NCI-H510A (cell line): ENCODE data around the gene BCL11A.
A peak's percentile ranks its signal among the peaks of the same experiment; 100 is the strongest.

ENCODE experiments used
- DNase-seq: peaks from one replicate; lab custom pipeline; 2025; lab: John Stamatoyannopoulos, UW

BCL11A gene

GRCh38 chr2:60505240-60505879, 48.1 kb downstream of the BCL11A start:
- no peak for DNase-seq

GRCh38 chr2:60504049-60504448, 49.4 kb downstream of the BCL11A start:
- no peak for DNase-seq

GRCh38 chr2:60502144-60502543, 51.3 kb downstream of the BCL11A start:
- no peak for DNase-seq

GRCh38 chr2:60500861-60501260, 52.6 kb downstream of the BCL11A start:
- no peak for DNase-seq

- DNase-seq: peak; percentile 43
These were observed 53.7 kb downstream of the BCL11A start for GRCh38 chr2:60499651-60500265.

GRCh38 chr2:60498816-60499429, 54.5 kb downstream of the BCL11A start:
- no peak for DNase-seq

- no peak for DNase-seq
These were observed 55.2 kb downstream of the BCL11A start for GRCh38 chr2:60498127-60498815.

GRCh38 chr2:60497500-60497899, 56.0 kb downstream of the BCL11A start:
- no peak for DNase-seq

GRCh38 chr2:60496956-60497355, 56.5 kb downstream of the BCL11A start:
- no peak for DNase-seq

- DNase-seq: no peak
These were observed 57.0 kb downstream of the BCL11A start for GRCh38 chr2:60496475-60496874.

GRCh38 chr2:60495041-60495625, 58.3 kb downstream of the BCL11A start:
- no peak for DNase-seq

GRCh38 chr2:60493804-60494387, 59.6 kb downstream of the BCL11A start:
- no peak for DNase-seq

- DNase-seq: no peak
These were observed 60.9 kb downstream of the BCL11A start for GRCh38 chr2:60492548-60492947.

GRCh38 chr2:60490848-60491247, 62.6 kb downstream of the BCL11A start:
- DNase-seq: no peak

- DNase-seq: no peak
These were observed 63.0 kb downstream of the BCL11A start for GRCh38 chr2:60490441-60490840.

- DNase-seq: no peak
These were observed 64.2 kb downstream of the BCL11A start for GRCh38 chr2:60489289-60489688.

GRCh38 chr2:60488291-60488690, 65.2 kb downstream of the BCL11A start:
- no peak for DNase-seq

- no peak for DNase-seq
These were observed 66.3 kb downstream of the BCL11A start for GRCh38 chr2:60487174-60487573.

GRCh38 chr2:60486551-60486950, 66.9 kb downstream of the BCL11A start:
- no peak for DNase-seq

GRCh38 chr2:60486067-60486466, 67.4 kb downstream of the BCL11A start:
- DNase-seq: no peak

- DNase-seq: no peak
These were observed 67.9 kb downstream of the BCL11A start for GRCh38 chr2:60485550-60485949.

- DNase-seq: no peak
These were observed 68.4 kb downstream of the BCL11A start for GRCh38 chr2:60485055-60485454.
